Measurements from ENCODE around the gene CAPN14. TPM values are rescaled to one million over a fixed set of nuclear protein-coding genes. Genes with fewer than 3 reads are reported as not detected.

CAPN14 gene
- total RNA-seq (2014; rRNA removed; shearing (Covaris generic)) = 0.11 TPM in 1 of 2 replicates, not detected in the other

DNA sequence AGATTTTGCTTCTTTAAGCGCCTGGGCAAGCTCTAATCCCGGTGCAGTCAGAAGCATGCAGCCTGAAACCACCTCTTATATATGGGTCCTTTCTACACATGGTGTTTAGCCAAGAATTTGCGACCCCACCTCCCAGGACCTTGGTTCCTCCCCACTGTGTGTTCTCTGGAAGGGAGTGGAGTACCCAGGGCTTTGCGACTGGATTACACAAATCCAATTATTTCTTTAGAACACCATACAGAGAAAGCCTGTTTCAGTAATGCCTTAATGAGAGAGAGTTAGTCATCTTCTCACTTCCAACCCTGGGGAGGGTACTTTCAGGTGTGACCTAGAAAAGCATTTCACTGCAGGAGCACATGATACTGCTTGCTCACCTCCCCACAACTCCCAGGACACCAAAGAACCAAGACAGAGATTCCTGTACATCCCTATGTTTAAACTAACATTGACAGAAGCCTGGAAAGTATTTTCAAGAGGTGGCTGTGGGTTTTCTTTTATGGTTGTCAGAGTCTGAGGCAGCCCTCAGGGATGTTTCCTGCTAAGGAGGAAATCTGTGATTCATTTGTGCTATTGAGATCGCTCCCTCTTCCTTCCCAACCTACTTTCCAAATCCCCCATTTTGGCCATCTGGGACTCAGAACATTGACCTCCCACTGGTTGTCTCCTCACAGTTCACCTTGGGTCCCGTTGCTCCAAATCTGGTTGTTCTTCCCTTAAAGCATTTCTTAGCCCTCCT is at the start of gene CAPN14:
TSS of gene CAPN14 (minus strand) at position 51 of the 736 bp plus-strand sequence. CDS start 12,068 bp downstream, outside the sequence.
- DNase-seq (ENCODE audit: low read depth) = peak; percentile 22

GRCh38 chr2:31266804-31267203 is 49.5 kb upstream of the CAPN14 start:
- no peak for DNase-seq (ENCODE audit: low read depth)

- no peak for DNase-seq (ENCODE audit: low read depth)
These were observed 47.9 kb upstream of the CAPN14 start for GRCh38 chr2:31265234-31265633.

DNA sequence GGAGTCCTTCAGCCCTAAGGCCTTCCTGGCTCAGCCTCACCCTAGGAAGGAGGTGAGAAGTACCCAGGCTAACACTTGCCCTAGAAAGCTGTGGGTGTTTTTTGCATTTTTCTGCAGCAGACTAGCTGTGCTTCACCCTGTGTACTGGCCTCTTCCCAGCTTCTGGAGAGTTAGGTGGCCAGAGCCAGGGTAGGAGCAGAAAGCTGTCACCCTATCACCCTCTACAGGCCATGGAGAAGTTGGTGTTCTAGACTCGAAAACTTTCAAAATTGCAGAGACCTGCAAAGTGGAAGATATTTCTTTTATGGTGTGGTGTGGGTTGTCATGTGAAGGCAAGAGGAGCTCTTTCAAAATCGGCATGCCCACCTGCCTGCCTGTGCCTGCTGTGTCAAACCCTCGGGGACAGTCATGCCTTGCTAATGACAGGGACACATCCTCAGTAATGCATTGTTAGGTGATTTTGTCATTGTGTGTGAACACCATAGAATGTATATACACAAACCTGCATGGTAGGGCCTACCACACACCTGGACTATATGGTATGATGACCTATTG is 46.4 kb upstream of the CAPN14 start:
- DNase-seq (ENCODE audit: low read depth) = no peak

DNA sequence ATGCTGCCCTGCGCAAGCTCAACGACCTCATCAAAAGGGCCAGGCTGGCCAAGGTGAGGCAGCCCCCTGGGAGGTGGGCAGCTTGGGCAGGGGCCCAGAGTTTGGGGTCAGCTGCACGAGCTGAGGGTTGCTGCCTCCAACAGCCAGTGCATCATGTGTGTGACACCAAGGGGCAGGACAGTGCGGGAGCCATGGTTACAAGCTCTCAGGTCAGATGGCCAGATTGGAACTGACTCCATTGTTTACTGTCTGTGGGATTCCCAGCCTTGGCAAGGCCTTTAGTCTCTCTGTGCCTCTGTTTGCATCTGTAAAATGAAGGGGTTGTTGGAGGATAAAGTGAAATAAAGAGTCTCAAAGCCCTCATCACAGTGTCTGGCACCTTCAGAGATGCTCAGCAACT is 43.6 kb upstream of the CAPN14 start:
- no peak for DNase-seq (ENCODE audit: low read depth)

DNA sequence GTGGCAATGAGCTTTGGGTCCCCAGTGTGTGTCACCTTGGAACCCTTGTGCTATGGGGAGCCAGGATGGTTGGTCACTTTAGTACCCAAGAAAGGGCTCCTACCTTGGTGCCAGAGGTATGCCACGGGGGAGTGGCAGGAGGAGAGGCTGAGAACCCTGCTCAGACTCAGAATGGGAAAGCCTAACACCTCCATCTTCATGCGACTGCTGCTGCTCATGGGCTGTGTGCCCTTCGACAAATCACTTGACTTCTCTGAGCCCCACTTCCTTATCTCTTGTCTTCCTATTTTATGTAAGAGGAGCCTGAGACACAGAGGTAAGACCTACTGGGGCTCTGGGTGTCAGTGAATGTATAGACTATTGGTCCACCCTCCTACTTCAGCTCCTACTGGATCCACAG is 41.8 kb upstream of the CAPN14 start:
- DNase-seq (ENCODE audit: low read depth) = no peak

DNA sequence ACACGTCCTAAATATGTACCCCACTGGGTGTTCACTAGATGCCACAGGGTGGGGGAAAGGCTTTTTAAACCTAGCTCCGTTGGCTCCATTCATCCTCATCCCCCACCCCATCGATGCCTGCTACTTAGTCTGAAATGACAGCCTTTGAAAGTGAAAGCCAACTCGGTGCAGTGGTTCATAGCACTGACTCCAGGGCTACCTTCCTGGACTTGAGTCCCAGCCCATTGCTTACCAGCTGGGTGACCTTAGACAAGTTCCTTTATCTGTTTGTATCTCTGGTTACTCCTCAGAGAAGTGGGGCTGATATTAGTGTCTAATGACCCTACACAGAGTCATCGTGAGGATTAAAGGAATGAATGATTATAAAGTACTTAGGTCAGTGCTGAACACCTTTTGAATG is 41.0 kb upstream of the CAPN14 start:
- DNase-seq (ENCODE audit: low read depth) = no peak

DNA sequence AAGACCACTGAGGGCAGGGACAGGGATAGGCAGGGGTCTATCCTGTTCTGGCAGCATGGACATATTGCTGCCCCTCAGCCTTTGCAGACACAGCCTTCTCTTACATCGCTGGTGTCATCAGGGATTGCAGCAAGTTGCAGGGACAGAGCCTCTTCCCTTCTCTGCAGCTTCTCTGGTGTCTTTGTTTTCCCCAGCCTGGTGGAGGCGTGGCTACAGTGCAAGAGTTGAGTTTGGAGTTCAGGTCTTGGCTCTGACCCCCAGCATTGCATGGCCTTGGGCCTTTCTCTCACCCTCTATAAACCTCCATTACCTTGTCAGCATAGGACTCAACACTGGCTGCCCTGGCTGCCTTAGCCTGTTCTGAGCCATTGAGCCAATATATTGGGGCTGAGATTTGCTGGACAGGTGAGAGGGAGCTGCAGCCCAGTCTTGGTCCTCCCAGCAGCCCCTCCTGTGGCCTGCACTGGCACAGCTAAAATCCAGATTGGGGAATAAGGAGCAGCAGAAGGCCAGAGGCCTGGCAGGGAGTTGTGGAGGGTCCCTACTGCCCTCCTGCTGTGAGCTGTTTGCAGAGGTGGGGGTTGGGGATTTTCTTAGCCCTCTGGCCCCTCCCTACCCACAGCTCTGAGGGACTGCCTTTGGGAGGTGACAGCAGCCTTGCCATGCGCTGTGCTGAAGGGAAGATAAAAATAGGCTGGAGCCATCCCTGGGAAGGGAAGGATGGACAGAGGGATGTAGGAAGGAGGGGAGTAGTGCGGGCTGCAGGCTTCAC is 39.5 kb upstream of the CAPN14 start:
- DNase-seq (ENCODE audit: low read depth) = no peak

DNA sequence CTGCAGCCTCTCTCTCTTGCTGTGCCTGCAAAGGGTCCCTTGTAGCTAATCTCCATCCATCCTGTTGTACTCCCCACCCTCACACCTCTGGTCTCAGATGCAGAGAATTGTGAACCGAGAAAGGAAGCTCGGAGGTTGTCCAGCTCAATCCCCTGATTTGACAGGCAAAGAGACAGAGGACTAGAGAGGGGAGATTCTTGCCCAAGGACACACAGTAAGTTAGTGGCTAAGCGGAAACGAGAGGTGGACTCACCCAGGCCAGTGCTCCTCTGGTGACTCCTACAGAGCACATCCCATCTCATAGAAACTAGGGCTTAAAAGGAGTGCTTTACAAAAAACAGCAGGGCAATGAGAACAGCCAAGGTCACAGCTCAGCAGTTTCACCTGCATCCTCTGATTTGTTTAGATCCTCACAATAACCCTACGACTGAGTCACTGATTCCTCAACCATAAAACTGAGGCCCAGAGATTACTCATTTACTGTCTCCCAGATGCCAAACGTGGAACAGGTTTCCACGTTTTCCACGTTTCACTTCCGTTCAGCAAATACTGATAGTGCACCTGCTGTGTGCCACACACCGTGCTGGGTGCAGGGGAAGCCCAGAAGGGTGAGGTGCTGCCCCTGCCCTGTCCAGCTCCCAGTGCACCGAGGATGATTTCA is 38.7 kb upstream of the CAPN14 start:
- no peak for DNase-seq (ENCODE audit: low read depth)

DNA sequence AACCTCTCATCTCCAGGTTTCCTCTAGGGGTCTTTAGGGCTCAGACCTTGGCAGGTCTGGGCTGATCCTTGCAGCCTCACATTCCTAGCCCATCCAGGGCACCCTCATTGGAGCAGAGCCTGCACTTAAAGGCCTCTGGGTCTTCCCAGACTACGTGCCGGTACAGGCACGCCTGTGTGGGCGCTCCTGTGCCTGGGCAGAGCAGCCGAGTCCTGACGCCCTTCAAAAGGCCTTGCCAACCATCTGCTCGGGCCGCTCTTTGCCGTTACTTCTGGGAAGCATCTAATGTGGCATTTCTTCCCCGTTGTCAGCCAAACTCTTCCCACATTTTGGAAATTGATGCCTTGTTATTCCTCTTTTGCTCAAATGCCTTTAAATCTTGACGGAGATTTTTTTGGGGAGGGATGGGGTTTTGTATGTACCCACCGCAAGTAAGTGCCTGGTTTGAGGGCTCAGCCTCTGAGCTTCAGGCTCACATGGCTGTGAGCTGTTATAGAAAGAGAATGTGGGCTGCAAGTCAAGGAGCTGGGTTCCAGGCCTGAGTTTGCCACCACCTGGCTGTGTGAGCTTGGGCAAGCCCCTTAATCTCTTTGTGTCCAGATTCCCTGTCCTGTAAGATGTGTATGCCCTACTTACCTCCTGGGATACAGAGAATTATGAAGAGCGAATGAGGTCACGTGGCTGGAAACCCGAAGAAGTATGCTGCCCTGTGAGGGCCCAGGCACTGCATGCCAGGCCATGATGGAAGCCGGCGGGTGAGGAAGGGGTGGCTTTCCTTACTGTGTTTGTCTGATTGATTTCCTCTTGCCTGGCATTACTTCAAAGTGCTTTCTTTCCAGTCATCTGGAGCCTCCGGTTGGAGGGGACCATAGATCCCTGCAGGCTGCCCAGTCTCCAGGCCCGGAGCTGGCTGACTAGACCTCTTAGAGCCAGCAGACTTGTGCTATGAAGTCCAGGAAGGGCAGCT is 37.2 kb upstream of the CAPN14 start:
- no peak for DNase-seq (ENCODE audit: low read depth)

- DNase-seq (ENCODE audit: low read depth) = peak; percentile 34
These were observed 36.2 kb upstream of the CAPN14 start for GRCh38 chr2:31253356-31254131.

- no peak for DNase-seq (ENCODE audit: low read depth)
These were observed 34.5 kb upstream of the CAPN14 start for GRCh38 chr2:31251851-31252250.

GRCh38 chr2:31251018-31251417 is 33.7 kb upstream of the CAPN14 start:
- no peak for DNase-seq (ENCODE audit: low read depth)

DNA sequence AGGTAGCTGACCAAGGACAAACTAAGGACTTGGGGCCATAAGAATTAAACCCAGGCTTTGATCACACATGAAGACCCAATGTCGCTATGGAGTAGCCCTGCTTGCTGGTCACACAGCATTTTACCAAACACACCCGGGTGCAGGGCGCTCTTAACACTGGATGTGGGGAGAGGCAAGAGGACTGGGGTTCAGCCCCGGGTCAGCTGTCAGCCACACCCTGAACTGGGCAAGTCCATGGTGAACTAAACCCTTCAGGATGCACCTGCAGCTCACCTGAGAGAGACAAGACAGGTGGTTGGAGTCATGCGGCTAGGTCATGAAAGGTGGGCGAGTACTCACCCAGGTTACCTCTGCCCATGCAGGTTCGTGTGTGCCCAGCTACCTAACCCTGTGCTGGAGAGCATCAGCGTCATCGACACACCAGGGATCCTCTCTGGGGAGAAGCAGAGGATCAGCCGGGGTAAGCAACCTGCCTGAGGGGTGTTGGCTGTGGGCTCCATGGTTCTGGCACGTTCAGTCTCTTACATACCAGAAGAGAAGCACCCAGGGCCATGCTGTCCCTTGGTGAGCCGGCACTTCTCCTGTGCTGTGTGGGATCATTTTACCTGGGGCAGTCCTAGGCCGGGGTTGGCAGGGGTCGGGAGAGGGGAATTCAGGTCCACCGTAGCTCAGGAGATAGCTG is 31.8 kb upstream of the CAPN14 start:
- no peak for DNase-seq (ENCODE audit: low read depth)

DNA sequence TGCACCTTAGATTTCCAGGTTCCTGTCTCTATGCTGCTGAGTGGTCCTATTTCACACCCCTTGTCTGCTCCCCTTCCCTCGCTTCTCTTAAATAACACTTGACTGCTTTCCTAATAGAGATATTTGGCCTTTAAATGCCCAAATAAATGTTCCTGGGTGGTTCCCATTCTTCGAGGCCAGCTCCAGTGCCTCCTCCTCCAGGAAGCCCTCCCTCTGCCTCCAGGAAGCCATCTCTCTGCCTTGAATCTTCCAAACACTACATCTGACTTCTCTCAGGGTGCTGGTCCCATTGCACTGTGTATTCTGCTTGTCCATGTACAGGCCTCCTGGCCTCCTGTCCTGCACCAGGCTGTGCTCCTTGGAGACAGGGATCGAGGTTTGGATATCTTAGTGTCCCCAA is 30.8 kb upstream of the CAPN14 start:
- DNase-seq (ENCODE audit: low read depth) = no peak

GRCh38 chr2:31247711-31248110 is 30.4 kb upstream of the CAPN14 start:
- no peak for DNase-seq (ENCODE audit: low read depth)

DNA sequence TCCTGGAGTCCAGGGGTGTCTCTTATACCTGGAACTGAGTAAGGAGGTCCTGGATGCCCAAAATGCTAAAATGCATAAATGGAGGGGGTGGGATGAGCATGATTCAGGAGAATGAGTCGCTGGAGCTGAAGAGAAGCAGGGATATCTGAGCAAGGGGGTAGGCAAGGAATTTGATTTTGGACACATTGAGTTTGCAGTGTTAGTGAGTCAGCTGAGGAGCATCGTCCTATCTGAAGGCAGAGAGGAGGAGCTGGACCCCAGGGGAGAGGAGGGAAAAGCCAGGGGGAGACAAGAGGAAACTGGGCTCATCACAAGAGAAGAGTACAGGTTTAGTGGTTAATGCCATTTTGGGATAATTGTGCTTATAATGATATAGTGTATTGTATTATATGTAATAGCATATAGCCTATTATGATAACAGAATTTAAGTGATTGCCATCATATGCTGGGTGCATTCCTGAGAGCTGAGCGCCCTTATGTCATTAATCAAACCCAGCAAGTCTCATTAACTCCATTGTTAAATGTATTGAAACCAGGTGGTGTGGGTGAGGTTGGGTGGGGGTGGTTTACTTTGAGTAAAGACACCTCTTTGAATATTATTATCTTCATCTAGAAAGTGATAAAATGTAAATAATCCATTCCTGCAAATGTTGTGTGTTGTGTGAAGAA is 29.0 kb upstream of the CAPN14 start:
- no peak for DNase-seq (ENCODE audit: low read depth)

- DNase-seq (ENCODE audit: low read depth) = no peak
These were observed 26.8 kb upstream of the CAPN14 start for GRCh38 chr2:31244101-31244500.

DNA sequence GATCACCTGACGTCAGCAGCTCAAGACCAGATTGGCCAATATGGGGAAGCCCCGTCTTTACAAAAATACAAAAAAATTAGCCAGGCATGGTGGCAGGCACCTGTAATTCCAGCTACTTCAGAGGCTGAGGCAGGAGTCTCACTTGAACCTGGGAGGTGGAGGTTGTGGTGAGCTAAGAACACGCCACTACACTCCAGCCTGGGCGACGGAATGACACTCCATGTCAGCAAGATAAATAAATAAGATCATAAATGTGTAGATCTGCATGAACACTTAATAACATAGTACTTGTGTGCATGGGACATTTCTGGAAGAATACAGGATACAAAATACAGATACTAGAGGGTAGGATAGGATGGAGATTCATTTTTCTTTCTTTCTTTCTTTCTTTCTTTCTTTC is 25.7 kb upstream of the CAPN14 start:
- DNase-seq (ENCODE audit: low read depth) = no peak
